WERI-Rb-1 (cell line): ENCODE measurements around the gene CAP1.

ENCODE experiments used
- DNase-seq: peaks from one replicate; pipeline ENCODE4 v3.0.0-alpha.2; 2020
- H3K27ac ChIP-seq: fragments of 250-450 bp; sonication (Bioruptor Pico); 2 replicates; pipeline ENCODE4 v1.5.1; 2020; ENCODE audit warnings: mild to moderate bottlenecking, moderate library complexity
- H3K27me3 ChIP-seq: fragments of 250-450 bp; sonication (Bioruptor Pico); 2 replicates; pipeline ENCODE4 v1.5.1; 2021; ENCODE audit warnings: mild to moderate bottlenecking, low read depth, moderate library complexity; ENCODE audit not compliant: insufficient read depth, severe bottlenecking
- H3K36me3 ChIP-seq: fragments of 250-450 bp; sonication (Bioruptor Pico); 2 replicates; pipeline ENCODE4 v1.5.1; 2020; ENCODE audit warnings: mild to moderate bottlenecking, moderate library complexity
- H3K4me3 ChIP-seq: 2 replicates; pipeline ENCODE4 v1.5.1; 2011; ENCODE audit warnings: low read depth, mild to moderate bottlenecking, control low read depth, low read length
- H3K9me3 ChIP-seq: fragments of 250-450 bp; sonication (Bioruptor Pico); 2 replicates; pipeline ENCODE4 v1.5.1; 2021; ENCODE audit warnings: mild to moderate bottlenecking, moderate library complexity; ENCODE audit not compliant: severe bottlenecking
- TF ChIP-seq, protein P1 (sequence below): IDR thresholded peaks from 2 replicates; pipeline ENCODE4 v1.5.1; 2011; ENCODE audit warnings: low read depth, mild to moderate bottlenecking, control low read depth, inconsistent platforms, low read length

Gene CAP1

GRCh38 chr1:40049725-40050124 lies 9.2 kb downstream of the CAP1 start:
- H3K4me3 ChIP-seq: no peak overlapping the region
- no peak overlapping the region for H3K27ac ChIP-seq
- DNase-seq: no peak
- H3K36me3 ChIP-seq: peaks cover 3% of the 10 kb centered on the region
- TF ChIP-seq, protein P1, sequence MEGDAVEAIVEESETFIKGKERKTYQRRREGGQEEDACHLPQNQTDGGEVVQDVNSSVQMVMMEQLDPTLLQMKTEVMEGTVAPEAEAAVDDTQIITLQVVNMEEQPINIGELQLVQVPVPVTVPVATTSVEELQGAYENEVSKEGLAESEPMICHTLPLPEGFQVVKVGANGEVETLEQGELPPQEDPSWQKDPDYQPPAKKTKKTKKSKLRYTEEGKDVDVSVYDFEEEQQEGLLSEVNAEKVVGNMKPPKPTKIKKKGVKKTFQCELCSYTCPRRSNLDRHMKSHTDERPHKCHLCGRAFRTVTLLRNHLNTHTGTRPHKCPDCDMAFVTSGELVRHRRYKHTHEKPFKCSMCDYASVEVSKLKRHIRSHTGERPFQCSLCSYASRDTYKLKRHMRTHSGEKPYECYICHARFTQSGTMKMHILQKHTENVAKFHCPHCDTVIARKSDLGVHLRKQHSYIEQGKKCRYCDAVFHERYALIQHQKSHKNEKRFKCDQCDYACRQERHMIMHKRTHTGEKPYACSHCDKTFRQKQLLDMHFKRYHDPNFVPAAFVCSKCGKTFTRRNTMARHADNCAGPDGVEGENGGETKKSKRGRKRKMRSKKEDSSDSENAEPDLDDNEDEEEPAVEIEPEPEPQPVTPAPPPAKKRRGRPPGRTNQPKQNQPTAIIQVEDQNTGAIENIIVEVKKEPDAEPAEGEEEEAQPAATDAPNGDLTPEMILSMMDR: no peak
- no peaks in the 10 kb centered on the region for H3K27me3 ChIP-seq
- H3K9me3 ChIP-seq: no peaks in the 10 kb centered on the region

DNA sequence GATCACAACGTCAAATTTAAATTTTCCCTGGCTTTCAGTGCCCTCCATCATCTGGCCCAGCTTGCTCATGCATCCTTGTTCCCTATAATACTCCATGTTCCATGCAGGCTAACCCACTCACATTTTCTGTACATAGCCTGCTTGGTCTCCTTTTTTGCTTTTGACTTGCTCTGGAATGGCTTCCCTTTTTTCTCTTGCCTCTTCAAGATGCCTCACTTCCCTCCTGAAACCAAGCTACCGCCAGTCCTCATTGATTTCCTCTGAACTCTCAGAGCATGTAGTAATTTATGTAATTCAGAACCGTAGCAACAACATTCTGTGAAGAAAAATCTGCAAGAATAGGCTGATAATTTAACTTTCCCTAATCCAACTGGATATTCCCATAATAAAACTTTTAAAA lies 10.3 kb downstream of the CAP1 start:
- TF ChIP-seq, protein P1: no peak
- no peak overlapping the region for H3K4me3 ChIP-seq
- H3K9me3 ChIP-seq: no peaks in the 10 kb centered on the region
- no peaks in the 10 kb centered on the region for H3K27me3 ChIP-seq
- DNase-seq: no peak
- no peak overlapping the region for H3K27ac ChIP-seq
- H3K36me3 ChIP-seq: peaks cover 6% of the 10 kb centered on the region

DNA sequence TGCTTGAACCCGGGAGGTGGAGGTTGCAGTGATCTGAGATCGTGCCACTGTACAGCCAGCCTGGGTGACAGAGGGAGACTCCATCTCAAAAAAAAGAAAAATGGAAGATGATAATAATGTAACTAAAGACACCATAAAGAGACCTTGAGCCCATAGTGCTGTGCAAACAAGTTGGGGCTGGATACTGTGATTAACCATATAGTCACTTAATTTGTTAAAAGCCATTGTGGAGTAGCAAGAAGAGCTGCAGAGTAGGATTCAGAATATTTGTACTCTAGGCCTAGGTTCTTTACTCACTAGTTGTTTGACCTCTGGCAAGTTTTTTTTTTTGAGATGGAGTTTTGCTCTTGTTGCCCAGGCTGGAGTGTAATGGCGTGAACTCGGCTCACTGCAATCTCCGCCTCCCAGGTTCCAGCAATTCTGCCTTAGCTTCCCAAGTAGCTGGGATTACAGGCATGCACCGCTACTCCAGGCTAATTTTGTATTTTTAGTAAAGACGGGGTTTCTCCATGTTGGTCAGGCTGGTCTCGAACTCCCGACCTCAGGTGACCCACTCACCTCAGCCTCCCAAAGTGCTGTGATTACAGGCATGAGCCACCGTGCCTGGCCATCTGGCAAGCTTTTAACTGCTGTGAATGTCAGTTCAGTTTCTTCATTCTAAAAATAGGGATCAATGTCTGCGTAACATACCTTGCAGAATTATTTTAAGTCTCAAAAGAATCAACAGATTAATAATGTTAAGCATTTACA lies 12.8 kb downstream of the CAP1 start:
- DNase-seq: peak; percentile 52
- H3K27ac ChIP-seq: no peak overlapping the region

GRCh38 chr1:40056519-40057309 lies 16.2 kb downstream of the CAP1 start:
- DNase-seq: no peak
- Histone ChIP-seq H3K4me3 (no peak overlapping the region), H3K9me3 (no peaks in the 10 kb centered on the region), H3K27ac (no peak overlapping the region), H3K36me3 (peaks cover 36% of the 10 kb centered on the region), H3K27me3 (no peaks in the 10 kb centered on the region)
- TF ChIP-seq, protein P1: no peak

More for the DNA sequence above, 12.8 kb downstream of the CAP1 start:
- H3K36me3 ChIP-seq: peaks cover 16% of the 10 kb centered on the region
- no peak overlapping the region for H3K4me3 ChIP-seq
- H3K27me3 ChIP-seq: no peaks in the 10 kb centered on the region
- no peaks in the 10 kb centered on the region for H3K9me3 ChIP-seq
- TF ChIP-seq, protein P1: no peak

- no peak overlapping the region for H3K4me3 ChIP-seq
- no peaks in the 10 kb centered on the region for H3K9me3 ChIP-seq
- no peaks in the 10 kb centered on the region for H3K27me3 ChIP-seq
- peaks cover 44% of the 10 kb centered on the region for H3K36me3 ChIP-seq
- H3K27ac ChIP-seq: no peak overlapping the region
- TF ChIP-seq, protein P1: no peak
- no peak for DNase-seq
Observed at GRCh38 chr1:40057310-40058030, 16.9 kb downstream of the CAP1 start.
